A549 (cell line): ENCODE data around the gene WDR3. TPM values are rescaled to one million over a fixed set of nuclear protein-coding genes. Genes with fewer than 3 reads are reported as not detected.

Experiments
- ATAC-seq, 2 experiments: fragments of 200-7000 bp in 1 of 2; fragments of >200 bp in 1 of 2; cut with Nextera tagmentation in 1 of 2; cut with Tn5 transposase in 1 of 2; 3 replicates each; pipeline versions ENCODE4 v1.8.0 to v1.9.1; 2018 to 2020; ENCODE audit warnings: mild to moderate bottlenecking in 1 of 2, moderate library complexity in 1 of 2
- CTCF ChIA-PET: fragments of 300-600 bp; sonication (Branson Sonifier 250); formaldehyde crosslinking; extraction: SDS; loops from one replicate; lab custom pipeline; 2021; ENCODE audit warnings: antibody characterized with exemption, inconsistent platforms; lab: Yijun Ruan, JAX
- POLR2A ChIA-PET: fragments of 350-600 bp; formaldehyde crosslinking; extraction: SDS; loops from one replicate; lab custom pipeline; 2021; ENCODE audit warnings: antibody characterized with exemption, inconsistent platforms; lab: Yijun Ruan, JAX
- DNase-seq, 2 experiments: peaks; one replicate each; pipeline versions ENCODE4 v3.0.0 to v3.0.0-alpha.2; 2011 to 2016; ENCODE audit warnings: low read depth in 1 of 2, low spot score in 1 of 2
- FAIRE-seq: peaks from 2 replicates; lab custom pipeline; 2011; peaks lifted over from hg19 to GRCh38; lab: Jason Lieb, UNC
- H3K27ac ChIP-seq, 2 experiments: fragments of >200 bp; sonication (Bioruptor Twin); formaldehyde crosslinking; 3 replicates each; pipeline ENCODE4 v1.5.1; 2016 to 2017
- H3K4me1 ChIP-seq: fragments of >200 bp; sonication (Bioruptor Twin); formaldehyde crosslinking; 3 replicates; pipeline ENCODE4 v1.6.1; 2016
- H3K4me2 ChIP-seq: fragments of >200 bp; sonication (Bioruptor Twin); formaldehyde crosslinking; 3 replicates; pipeline ENCODE4 v1.6.1; 2016
- H3K4me3 ChIP-seq: fragments of >200 bp; sonication (Bioruptor Twin); formaldehyde crosslinking; 3 replicates; pipeline ENCODE4 v1.5.1; 2016
- H3K9me3 ChIP-seq: fragments of >200 bp; sonication (Bioruptor Twin); formaldehyde crosslinking; 3 replicates; pipeline ENCODE4 v1.6.1; 2016
- ATOH8 ChIP-seq: fragments of 250-450 bp; sonication (Bioruptor Pico); IDR thresholded peaks from 2 replicates; pipeline ENCODE4 v1.5.0; 2020; ENCODE audit warnings: low read depth, mild to moderate bottlenecking, moderate library complexity
- BHLHE40 ChIP-seq: IDR thresholded peaks from 2 replicates; pipeline ENCODE4 v1.6.1; 2012; ENCODE audit warnings: low read depth, low read length, inconsistent platforms
- CBX8 ChIP-seq: fragments of 200-600 bp; sonication (generic); IDR thresholded peaks from 2 replicates; pipeline ENCODE4 v1.6.1; 2016
- CHD2 ChIP-seq: fragments of 150-350 bp; IDR thresholded peaks from 2 replicates; pipeline ENCODE4 v1.6.1; 2014; ENCODE audit warnings: low read length; ENCODE audit not compliant: partially characterized antibody
- CHD4 ChIP-seq: fragments of 200-600 bp; sonication (generic); IDR thresholded peaks from 2 replicates; pipeline ENCODE4 v1.6.1; 2016; ENCODE audit warnings: antibody characterized with exemption, mild to moderate bottlenecking, borderline replicate concordance
- CTCF ChIP-seq: fragments of >200 bp; sonication (Bioruptor Twin); formaldehyde crosslinking; IDR thresholded peaks from 3 replicates; pipeline ENCODE4 v1.5.1; 2016
- E2F6 ChIP-seq: IDR thresholded peaks from 2 replicates; pipeline ENCODE4 v1.6.1; 2012; ENCODE audit warnings: low read depth, borderline replicate concordance
- ELK1 ChIP-seq: fragments of 150-350 bp; IDR thresholded peaks from 2 replicates; pipeline ENCODE4 v1.6.1; 2014; ENCODE audit warnings: low read depth, mild to moderate bottlenecking, low read length
- FOSL2 ChIP-seq, 2 experiments: fragments of 450-650 bp in 1 of 2; fragments of >200 bp in 1 of 2; sonication (Bioruptor Twin) in 1 of 2; formaldehyde crosslinking; IDR thresholded peaks; 2 replicates each; pipeline versions ENCODE4 v1.5.0 to v1.6.1; 2016 to 2020; ENCODE audit warnings: mild to moderate bottlenecking in 1 of 2, moderate library complexity in 1 of 2
- FOXS1 ChIP-seq: fragments of 250-450 bp; sonication (Bioruptor Pico); IDR thresholded peaks from 2 replicates; pipeline ENCODE4 v1.5.0; 2020; ENCODE audit warnings: mild to moderate bottlenecking, moderate library complexity
- HDAC2 ChIP-seq: fragments of 200-600 bp; sonication (generic); IDR thresholded peaks from 2 replicates; pipeline ENCODE4 v1.6.1; 2016
- HES2 ChIP-seq: fragments of >200 bp; sonication (Bioruptor Twin); formaldehyde crosslinking; IDR thresholded peaks from 2 replicates; pipeline ENCODE4 v1.6.1; 2016
- HEYL ChIP-seq: fragments of 250-450 bp; sonication (Bioruptor Pico); IDR thresholded peaks from 2 replicates; pipeline ENCODE4 v1.8.0; 2021; ENCODE audit warnings: mild to moderate bottlenecking, moderate library complexity
- HOXA7 ChIP-seq: fragments of 250-450 bp; sonication (Bioruptor Pico); IDR thresholded peaks from 2 replicates; pipeline ENCODE4 v1.5.0; 2020; ENCODE audit warnings: mild to moderate bottlenecking, moderate library complexity
- JUNB ChIP-seq: fragments of >200 bp; sonication (Bioruptor Twin); formaldehyde crosslinking; IDR thresholded peaks from 2 replicates; pipeline ENCODE4 v1.6.1; 2016
- MAX ChIP-seq: IDR thresholded peaks from 2 replicates; pipeline ENCODE4 v1.6.1; 2012
- MAZ ChIP-seq: fragments of 150-350 bp; IDR thresholded peaks from 2 replicates; pipeline ENCODE4 v1.6.1; 2014; ENCODE audit warnings: antibody characterized with exemption, low read depth, low read length, borderline replicate concordance
- NFE2L2 ChIP-seq: fragments of 150-350 bp; conservative IDR thresholded peaks from 2 replicates; pipeline ENCODE4 v1.6.1; 2014; ENCODE audit warnings: low read length
- NPAS2 ChIP-seq: fragments of 250-450 bp; sonication (Bioruptor Pico); IDR thresholded peaks from 2 replicates; pipeline ENCODE4 v1.8.0; 2022; ENCODE audit warnings: mild to moderate bottlenecking, moderate library complexity, borderline replicate concordance
- PBX3 ChIP-seq: IDR thresholded peaks from 2 replicates; pipeline ENCODE4 v1.6.1; 2012
- RARB ChIP-seq: fragments of 250-450 bp; sonication (Bioruptor Pico); IDR thresholded peaks from 2 replicates; pipeline ENCODE4 v1.8.0; 2021; ENCODE audit warnings: mild to moderate bottlenecking, moderate library complexity
- RFX5 ChIP-seq: fragments of 450-650 bp; IDR thresholded peaks from 2 replicates; pipeline ENCODE4 v1.7.1; 2014; ENCODE audit warnings: antibody characterized with exemption, mild to moderate bottlenecking, moderate library complexity
- TP53 ChIP-seq: fragments of 250-450 bp; sonication (Bioruptor Pico); IDR thresholded peaks from 2 replicates; pipeline ENCODE4 v1.5.0; 2021; ENCODE audit warnings: mild to moderate bottlenecking, moderate library complexity
- ZFP36 ChIP-seq: fragments of 450-650 bp; IDR thresholded peaks from 2 replicates; pipeline ENCODE4 v1.6.1; 2014; ENCODE audit warnings: borderline replicate concordance; ENCODE audit not compliant: partially characterized antibody
- WGBS: methylation state at CpG from one replicate; pipeline ENCODE4 v1.1.6; 2017; ENCODE audit errors: missing lambda C conversion rate; 5-methylcytosine and 5-hydroxymethylcytosine counted together
- polyA plus RNA-seq, 4 experiments: library from polyadenylated mRNA; depleted of rRNA in 3 of 4; stranded (reverse); fragments of >200 nt; fragmentation: RNase III in 1 of 4; extraction: RNeasy Plus Mini Kit Qiagen cat#74134 plus additional on column Dnase treatment in 1 of 4; gene quantifications; 2 replicates in 3 of 4; 3 replicates in 1 of 4; pipeline ENCODE4 v1.2.3, GENCODE V29; 2011 to 2017

The WDR3 gene
- polyA plus RNA-seq, 2 of the 4 experiments (the other 2 are of a cell fraction), result 29.1 to 54.6 TPM

- no peak for DNase-seq
- WGBS, result 75% methylated on average over 6 of the region's 6 CpGs
- Histone ChIP-seq H3K4me2 (no peak overlapping the region), H3K4me1 (no peaks in the 10 kb centered on the region), H3K4me3 (no peak overlapping the region), H3K9me3 (no peaks in the 10 kb centered on the region), H3K27ac (no peak overlapping the region)
- ATAC-seq, result no peak
- ChIA-PET POLR2A (no interaction called here), CTCF (no interaction called here)
- TF ChIP-seq ZFP36 (no peak), PBX3 (no peak), ATOH8 (CRISPR knock-in tag) (no peak), HES2 (no peak), FOXS1 (CRISPR knock-in tag) (no peak), MAX (no peak), BHLHE40 (no peak), RFX5 (no peak)
- no peak for FAIRE-seq
Measured at GRCh38 chr1:118012515-118013124, 83.1 kb downstream of the WDR3 start.

- Histone ChIP-seq H3K9me3 (no peaks in the 10 kb centered on the region), H3K27ac (no peak overlapping the region), H3K4me3 (no peak overlapping the region), H3K4me2 (no peak overlapping the region), H3K4me1 (no peaks in the 10 kb centered on the region)
- WGBS, result 34% methylated on average over 6 of the region's 6 CpGs
- DNase-seq, result no peak
- TF ChIP-seq CBX8 (no peak), HOXA7 (no peak), MAZ (no peak), RARB (no peak), NFE2L2 (no peak), CHD4 (no peak), HEYL (CRISPR knock-in tag) (no peak), FOSL2 (IDR thresholded peaks at IDR 0.05) (no peak), FOSL2 (CRISPR knock-in tag; IDR thresholded peaks at IDR 0.05) (no peak), HDAC2 (no peak), JUNB (no peak), NPAS2 (CRISPR knock-in tag) (no peak), TP53 (CRISPR knock-in tag) (no peak), E2F6 (no peak), CTCF (no peak), CHD2 (no peak), ELK1 (no peak)
- POLR2A ChIA-PET, result no interaction called here
- no peak for FAIRE-seq
- CTCF ChIA-PET, result no interaction called here
- ATAC-seq, result no peak
Measured at GRCh38 chr1:118013336-118013735, 83.8 kb downstream of the WDR3 start.
